AG04450 (cell line): ENCODE measurements around the gene CCR5AS.

Experiments
- CTCF ChIA-PET: fragments of 300-600, 350-600 bp; formaldehyde crosslinking; extraction: SDS; loops from one replicate; lab custom pipeline; 2022; ENCODE audit warnings: antibody characterized with exemption, inconsistent platforms; lab: Charles Lee
- POLR2A ChIA-PET: fragments of 350-600 bp; formaldehyde crosslinking; extraction: SDS; loops from one replicate; lab custom pipeline; 2021; ENCODE audit warnings: antibody characterized with exemption, inconsistent platforms; lab: Yijun Ruan, JAX
- DNase-seq: peaks from one replicate; pipeline ENCODE4 v3.0.0-alpha.2; 2011; ENCODE audit warnings: low read depth, low spot score
- H3K27ac ChIP-seq: one replicate; pipeline ENCODE4 v1.5.1; 2012; ENCODE audit warnings: low read depth, low read length, control low read depth
- H3K27me3 ChIP-seq: one replicate; pipeline ENCODE4 v1.6.0; 2012; ENCODE audit warnings: low read length; ENCODE audit not compliant: control insufficient read depth, insufficient read depth
- H3K4me3 ChIP-seq: 2 replicates; pipeline ENCODE4 v1.5.1; 2011; ENCODE audit warnings: mild to moderate bottlenecking, low read depth, low read length, control low read depth
- H3K9me3 ChIP-seq: 2 replicates; pipeline ENCODE4 v1.5.1; 2012; ENCODE audit warnings: low read length; ENCODE audit not compliant: control insufficient read depth, insufficient read depth
- TF ChIP-seq, protein P1 (sequence below): IDR thresholded peaks from 2 replicates; pipeline ENCODE4 v1.5.1; 2011; ENCODE audit warnings: low read depth, low read length, control low read depth, inconsistent platforms

CCR5AS gene

DNA sequence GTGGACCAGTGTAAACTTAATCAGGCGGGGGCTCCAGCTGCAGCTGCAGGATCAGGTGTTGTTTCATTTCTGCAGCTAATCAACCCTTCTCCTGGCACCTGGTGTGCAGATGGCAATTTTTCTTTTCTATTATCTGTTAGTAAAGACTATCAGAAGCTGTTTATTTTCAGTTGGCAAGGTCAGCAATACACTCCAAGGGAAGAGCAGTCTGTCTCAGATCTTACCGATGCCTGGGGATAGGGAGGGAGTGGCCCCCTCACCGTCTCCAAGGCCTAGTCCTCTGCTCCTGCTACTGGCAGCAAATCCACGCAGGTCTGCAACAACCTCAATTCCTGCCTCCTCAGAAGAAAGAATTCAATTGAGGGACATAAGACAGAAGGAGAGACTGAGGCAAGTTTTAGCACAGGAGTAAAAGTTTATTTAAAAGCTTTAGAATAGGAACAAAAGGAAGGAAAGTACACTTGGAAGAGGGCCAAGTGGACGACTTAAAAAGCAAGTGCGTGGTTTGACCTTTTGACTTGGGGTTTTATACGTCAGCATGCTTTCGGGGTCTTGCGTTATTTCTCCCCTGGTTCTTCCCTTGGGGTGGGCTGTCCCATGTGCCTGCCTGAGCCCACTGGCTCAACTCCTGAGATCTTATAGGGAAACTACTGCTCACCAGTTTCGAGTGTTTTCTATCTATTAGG, 9.4 kb upstream of the CCR5AS start:
- ChIA-PET CTCF (interaction anchor here (1.4 kb wide), 1 partner anchor 38 kb away, joined by 5 read pairs; no protein-coding TSS in a partner anchor), POLR2A (no interaction called here)
- no peak overlapping the region for H3K4me3 ChIP-seq
- TF ChIP-seq, protein P1, sequence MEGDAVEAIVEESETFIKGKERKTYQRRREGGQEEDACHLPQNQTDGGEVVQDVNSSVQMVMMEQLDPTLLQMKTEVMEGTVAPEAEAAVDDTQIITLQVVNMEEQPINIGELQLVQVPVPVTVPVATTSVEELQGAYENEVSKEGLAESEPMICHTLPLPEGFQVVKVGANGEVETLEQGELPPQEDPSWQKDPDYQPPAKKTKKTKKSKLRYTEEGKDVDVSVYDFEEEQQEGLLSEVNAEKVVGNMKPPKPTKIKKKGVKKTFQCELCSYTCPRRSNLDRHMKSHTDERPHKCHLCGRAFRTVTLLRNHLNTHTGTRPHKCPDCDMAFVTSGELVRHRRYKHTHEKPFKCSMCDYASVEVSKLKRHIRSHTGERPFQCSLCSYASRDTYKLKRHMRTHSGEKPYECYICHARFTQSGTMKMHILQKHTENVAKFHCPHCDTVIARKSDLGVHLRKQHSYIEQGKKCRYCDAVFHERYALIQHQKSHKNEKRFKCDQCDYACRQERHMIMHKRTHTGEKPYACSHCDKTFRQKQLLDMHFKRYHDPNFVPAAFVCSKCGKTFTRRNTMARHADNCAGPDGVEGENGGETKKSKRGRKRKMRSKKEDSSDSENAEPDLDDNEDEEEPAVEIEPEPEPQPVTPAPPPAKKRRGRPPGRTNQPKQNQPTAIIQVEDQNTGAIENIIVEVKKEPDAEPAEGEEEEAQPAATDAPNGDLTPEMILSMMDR = no peak
- no peak overlapping the region for H3K27ac ChIP-seq
- H3K27me3 ChIP-seq = peaks cover 8% of the 10 kb centered on the region
- no peak for DNase-seq
- no peaks in the 10 kb centered on the region for H3K9me3 ChIP-seq

DNA sequence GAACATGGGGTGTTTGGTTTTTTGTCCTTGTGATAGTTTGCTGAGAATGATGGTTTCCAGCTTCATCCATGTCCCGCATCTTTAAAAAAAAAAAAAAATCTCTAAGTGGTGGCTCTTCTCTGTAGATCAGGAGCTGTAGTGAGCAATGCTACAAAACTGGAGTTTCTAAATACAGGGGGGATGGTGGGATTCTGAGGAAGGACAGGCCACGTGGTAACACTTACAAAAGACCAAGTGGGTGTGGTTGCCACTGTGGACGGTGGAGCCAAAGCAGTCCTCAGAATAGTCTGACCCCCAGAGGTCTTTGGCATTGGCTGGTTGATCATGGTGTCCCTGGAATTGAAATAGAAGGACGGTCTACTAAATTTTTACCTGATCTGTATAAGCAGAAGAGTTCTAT, 7.9 kb upstream of the CCR5AS start:
- no peak overlapping the region for H3K27ac ChIP-seq
- TF ChIP-seq, protein P1 = no peak
- ChIA-PET CTCF (interaction anchor here (0.6 kb wide), 1 partner anchor 1096 kb away, joined by 4 read pairs; no protein-coding TSS in a partner anchor), POLR2A (no interaction called here)
- H3K27me3 ChIP-seq = peaks cover 8% of the 10 kb centered on the region
- no peaks in the 10 kb centered on the region for H3K9me3 ChIP-seq
- no peak overlapping the region for H3K4me3 ChIP-seq
- DNase-seq = no peak

DNA sequence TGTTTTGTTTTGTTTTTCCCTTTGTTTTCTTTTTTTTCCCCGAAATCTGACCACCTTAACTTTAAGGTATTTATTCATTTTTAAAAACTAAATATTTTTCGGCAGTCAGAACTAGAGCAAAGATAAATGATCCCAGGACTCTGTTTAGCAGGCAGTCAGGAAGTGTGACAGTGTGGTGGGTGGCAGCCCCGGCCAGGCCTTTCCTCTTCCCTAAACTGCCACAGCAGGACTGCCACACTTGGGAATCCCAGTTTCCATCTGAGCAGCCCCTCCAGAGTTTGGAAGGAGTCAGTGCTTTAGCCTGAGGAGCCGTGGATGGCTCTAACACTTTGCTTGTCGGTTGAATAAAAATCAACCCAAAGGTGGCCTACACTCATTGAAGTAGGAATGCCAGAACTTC, 7.1 kb upstream of the CCR5AS start:
- POLR2A ChIA-PET = no interaction called here
- H3K27me3 ChIP-seq = peaks cover 8% of the 10 kb centered on the region
- H3K9me3 ChIP-seq = no peaks in the 10 kb centered on the region
- TF ChIP-seq, protein P1 = no peak
- no peak overlapping the region for H3K27ac ChIP-seq
- H3K4me3 ChIP-seq = no peak overlapping the region
- CTCF ChIA-PET = no interaction called here
- no peak for DNase-seq

DNA sequence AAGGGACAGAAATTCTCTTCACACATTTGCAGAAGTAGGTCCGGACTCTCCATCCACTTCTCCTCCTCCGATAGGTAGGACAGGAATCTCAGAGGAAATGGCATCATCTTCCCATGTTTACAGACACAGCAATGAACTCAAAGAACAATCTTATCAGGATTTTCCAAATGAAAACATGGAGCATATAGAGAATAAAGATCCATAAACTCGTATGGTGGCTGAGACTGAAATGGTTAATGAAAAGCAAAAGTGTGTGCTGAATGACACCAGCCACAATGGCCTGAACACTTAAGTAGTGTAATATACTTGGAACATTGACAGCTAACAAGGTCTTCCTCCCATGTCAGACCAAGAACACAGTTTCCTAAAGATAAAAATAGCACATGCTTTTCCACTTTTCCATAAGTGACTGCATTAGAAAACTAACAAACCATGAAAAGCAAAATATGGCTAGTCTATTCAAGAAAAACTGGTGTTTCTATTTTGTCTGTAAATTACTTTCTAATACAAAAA, 6.0 kb upstream of the CCR5AS start:
- DNase-seq = no peak
- Histone ChIP-seq H3K27ac (no peak overlapping the region), H3K27me3 (peaks cover 8% of the 10 kb centered on the region), H3K4me3 (no peak overlapping the region), H3K9me3 (no peaks in the 10 kb centered on the region)
- TF ChIP-seq, protein P1 = no peak
- ChIA-PET POLR2A (no interaction called here), CTCF (no interaction called here)

DNA sequence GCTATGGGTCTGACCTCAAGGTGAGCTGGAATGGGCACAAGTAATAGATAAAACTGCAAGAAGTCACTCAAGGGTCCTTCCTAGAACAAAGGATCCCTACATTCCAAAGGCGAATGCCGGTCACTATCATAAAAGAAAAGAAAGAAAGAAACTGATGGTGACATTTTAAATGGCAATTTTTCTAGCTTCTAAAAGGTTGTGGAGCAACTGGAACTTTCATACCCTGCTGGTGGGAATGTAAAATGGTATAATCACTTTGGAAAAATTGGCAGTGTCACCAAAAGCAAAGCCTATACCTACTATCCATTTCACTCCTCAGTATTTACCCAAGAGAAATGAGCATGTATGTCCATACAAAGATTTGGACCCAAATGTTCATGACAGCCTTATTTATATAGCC, 4.4 kb upstream of the CCR5AS start:
- CTCF ChIA-PET = interaction anchor here (0.6 to 1.4 kb wide), 2 partner anchors 33 to 599 kb away, joined by 3 read pairs; no protein-coding TSS in a partner anchor
- Histone ChIP-seq H3K27ac (no peak overlapping the region), H3K27me3 (peaks cover 3% of the 10 kb centered on the region), H3K4me3 (no peak overlapping the region), H3K9me3 (no peaks in the 10 kb centered on the region)
- DNase-seq = no peak
- POLR2A ChIA-PET = no interaction called here
- TF ChIP-seq, protein P1 = no peak
